GM12801 (cell line): Measurements from ENCODE around the gene ZFR2.

ENCODE experiments used
- TF ChIP-seq, protein P1 (sequence below): IDR thresholded peaks from one replicate; pipeline ENCODE4 v1.5.1; 2011; ENCODE audit warnings: control low read depth; ENCODE audit not compliant: insufficient read length; ENCODE audit errors: extremely low read depth

ZFR2 gene

DNA sequence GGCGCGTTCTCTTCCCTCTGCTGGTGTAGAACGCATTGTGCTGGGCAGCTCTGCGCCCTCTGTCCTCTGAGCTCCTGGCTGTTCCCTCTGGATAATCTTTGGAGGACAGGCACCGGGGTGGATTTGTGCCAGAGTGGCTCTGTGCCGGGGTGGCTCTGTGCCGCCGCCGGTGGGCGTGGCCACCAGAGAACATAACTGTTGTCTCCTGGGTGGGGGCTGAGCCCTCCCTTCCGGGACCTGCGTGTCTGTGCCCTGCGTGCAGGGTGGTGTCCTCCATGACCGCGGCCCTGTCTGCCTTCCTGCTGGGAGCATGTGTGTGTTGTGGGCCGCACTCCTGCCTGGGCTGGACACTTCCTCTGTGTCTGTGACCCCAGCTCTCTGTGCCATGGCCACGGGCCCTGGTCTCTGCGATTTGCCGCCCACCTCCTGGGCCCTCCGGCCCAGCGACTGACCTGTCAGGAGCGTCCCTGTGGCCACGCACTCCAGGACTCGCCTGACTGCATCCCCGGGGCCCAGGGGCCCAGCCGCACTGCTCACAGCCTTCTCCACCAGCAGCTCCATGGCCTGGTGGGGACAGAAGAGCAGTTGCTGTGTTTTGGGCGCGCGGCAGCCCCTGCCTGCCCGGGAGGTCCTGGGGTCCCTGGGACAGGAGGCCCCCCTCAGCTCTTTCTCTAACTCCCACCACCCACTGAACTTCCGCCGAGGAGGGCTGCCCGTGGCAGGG, 60.3 kb downstream of the ZFR2 start:
- TF ChIP-seq, protein P1, sequence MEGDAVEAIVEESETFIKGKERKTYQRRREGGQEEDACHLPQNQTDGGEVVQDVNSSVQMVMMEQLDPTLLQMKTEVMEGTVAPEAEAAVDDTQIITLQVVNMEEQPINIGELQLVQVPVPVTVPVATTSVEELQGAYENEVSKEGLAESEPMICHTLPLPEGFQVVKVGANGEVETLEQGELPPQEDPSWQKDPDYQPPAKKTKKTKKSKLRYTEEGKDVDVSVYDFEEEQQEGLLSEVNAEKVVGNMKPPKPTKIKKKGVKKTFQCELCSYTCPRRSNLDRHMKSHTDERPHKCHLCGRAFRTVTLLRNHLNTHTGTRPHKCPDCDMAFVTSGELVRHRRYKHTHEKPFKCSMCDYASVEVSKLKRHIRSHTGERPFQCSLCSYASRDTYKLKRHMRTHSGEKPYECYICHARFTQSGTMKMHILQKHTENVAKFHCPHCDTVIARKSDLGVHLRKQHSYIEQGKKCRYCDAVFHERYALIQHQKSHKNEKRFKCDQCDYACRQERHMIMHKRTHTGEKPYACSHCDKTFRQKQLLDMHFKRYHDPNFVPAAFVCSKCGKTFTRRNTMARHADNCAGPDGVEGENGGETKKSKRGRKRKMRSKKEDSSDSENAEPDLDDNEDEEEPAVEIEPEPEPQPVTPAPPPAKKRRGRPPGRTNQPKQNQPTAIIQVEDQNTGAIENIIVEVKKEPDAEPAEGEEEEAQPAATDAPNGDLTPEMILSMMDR: no peak

- TF ChIP-seq, protein P1: no peak
Measured at GRCh38 chr19:3807574-3808354, 61.1 kb downstream of the ZFR2 start.

GRCh38 chr19:3807131-3807480, 61.7 kb downstream of the ZFR2 start:
- TF ChIP-seq, protein P1: no peak

GRCh38 chr19:3805859-3806258, 63.0 kb downstream of the ZFR2 start:
- TF ChIP-seq, protein P1: no peak

- TF ChIP-seq, protein P1: no peak
Measured at GRCh38 chr19:3804429-3804828, 64.4 kb downstream of the ZFR2 start.

GRCh38 chr19:3803986-3804385, 64.9 kb downstream of the ZFR2 start:
- TF ChIP-seq, protein P1: no peak

GRCh38 chr19:3803114-3803888, 65.5 kb downstream of the ZFR2 start:
- TF ChIP-seq, protein P1: no peak
